ENCODE results near the gene XCR1.
"Not testable (repeated sequence)": the region's sequence is repeated elsewhere in the genome, so short reads cannot be mapped to it uniquely, and the experiment has no call there.

XCR1 gene

GRCh38 chr3:46060551-46060950 is 33.3 kb upstream of the XCR1 start:
- DNase-seq (ENCODE audit: extremely low spot score) = no peak
- ChIA-PET CTCF (no interaction called here), POLR2A (no interaction called here)
- no peak for TF ChIP-seq FOXM1 (IDR thresholded peaks at IDR 0.05; ENCODE audit: borderline replicate concordance)
- no peak for TF ChIP-seq ZNF384 (IDR thresholded peaks at IDR 0.05)
- no peak for TF ChIP-seq SUZ12 (IDR thresholded peaks at IDR 0.05)
- no peak for TF ChIP-seq SP1 (IDR thresholded peaks at IDR 0.05)
- TF ChIP-seq ARNT (IDR thresholded peaks at IDR 0.05) = no peak
- no peak for TF ChIP-seq FOXA1 (IDR thresholded peaks at IDR 0.05)
- no peak for TF ChIP-seq L3MBTL2 (conservative IDR thresholded peaks at IDR 0.05)
- TF ChIP-seq HDGF (IDR thresholded peaks at IDR 0.05; ENCODE audit: borderline replicate concordance) = no peak
- TF ChIP-seq, protein P1, sequence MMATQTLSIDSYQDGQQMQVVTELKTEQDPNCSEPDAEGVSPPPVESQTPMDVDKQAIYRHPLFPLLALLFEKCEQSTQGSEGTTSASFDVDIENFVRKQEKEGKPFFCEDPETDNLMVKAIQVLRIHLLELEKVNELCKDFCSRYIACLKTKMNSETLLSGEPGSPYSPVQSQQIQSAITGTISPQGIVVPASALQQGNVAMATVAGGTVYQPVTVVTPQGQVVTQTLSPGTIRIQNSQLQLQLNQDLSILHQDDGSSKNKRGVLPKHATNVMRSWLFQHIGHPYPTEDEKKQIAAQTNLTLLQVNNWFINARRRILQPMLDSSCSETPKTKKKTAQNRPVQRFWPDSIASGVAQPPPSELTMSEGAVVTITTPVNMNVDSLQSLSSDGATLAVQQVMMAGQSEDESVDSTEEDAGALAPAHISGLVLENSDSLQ (IDR thresholded peaks at IDR 0.05) = no peak
- no peak for TF ChIP-seq TARDBP (IDR thresholded peaks at IDR 0.05)
- no peak for TF ChIP-seq LEF1 (IDR thresholded peaks at IDR 0.05; ENCODE audit: borderline replicate concordance)
- TF ChIP-seq NFRKB (IDR thresholded peaks at IDR 0.05) = no peak
- TF ChIP-seq CTBP1 (IDR thresholded peaks at IDR 0.05; ENCODE audit: borderline replicate concordance) = no peak
- TF ChIP-seq BHLHE40 (IDR thresholded peaks at IDR 0.05; ENCODE audit: borderline replicate concordance) = no peak
- TF ChIP-seq FOXK2 (IDR thresholded peaks at IDR 0.05) = no peak
- TF ChIP-seq ELF4 (IDR thresholded peaks at IDR 0.05) = no peak

GRCh38 chr3:46059432-46059831 is 32.1 kb upstream of the XCR1 start:
- ChIA-PET CTCF (no interaction called here), POLR2A (no interaction called here)
- DNase-seq (ENCODE audit: extremely low spot score) = no peak
- TF ChIP-seq ARNT (IDR thresholded peaks at IDR 0.05) = no peak
- TF ChIP-seq ELF4 (IDR thresholded peaks at IDR 0.05) = no peak
- TF ChIP-seq SP1 (IDR thresholded peaks at IDR 0.05) = no peak
- TF ChIP-seq FOXM1 (IDR thresholded peaks at IDR 0.05; ENCODE audit: borderline replicate concordance) = no peak

DNA sequence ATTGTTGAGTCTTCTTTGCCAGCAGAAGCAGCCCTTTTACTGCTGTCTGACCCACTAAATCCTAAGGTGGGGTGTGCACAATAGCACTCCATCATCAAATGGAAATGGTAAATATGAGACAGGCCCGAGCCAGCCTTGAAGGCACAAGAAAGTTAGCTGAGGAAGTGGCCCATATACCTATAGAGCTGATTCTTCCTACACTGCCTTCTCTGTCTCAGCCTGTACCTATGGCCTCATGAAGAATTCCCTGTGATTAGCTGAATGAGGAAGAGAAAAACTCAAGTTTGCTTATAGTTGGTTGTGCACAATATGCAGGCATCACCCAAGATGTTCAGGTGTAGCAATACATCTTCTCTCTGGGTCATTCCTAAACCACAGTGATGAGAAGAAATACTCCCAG is 31.7 kb upstream of the XCR1 start:
- CTCF ChIA-PET = no interaction called here
- POLR2A ChIA-PET = no interaction called here
- DNase-seq (ENCODE audit: extremely low spot score) = no peak
- TF ChIP-seq, protein P1 (IDR thresholded peaks at IDR 0.05) = no peak
- TF ChIP-seq SUZ12 (IDR thresholded peaks at IDR 0.05) = no peak
- no peak for TF ChIP-seq FOXA1 (IDR thresholded peaks at IDR 0.05)
- TF ChIP-seq LEF1 (IDR thresholded peaks at IDR 0.05; ENCODE audit: borderline replicate concordance) = no peak
- no peak for TF ChIP-seq CTBP1 (IDR thresholded peaks at IDR 0.05; ENCODE audit: borderline replicate concordance)
- TF ChIP-seq ARNT (IDR thresholded peaks at IDR 0.05) = no peak
- TF ChIP-seq L3MBTL2 (conservative IDR thresholded peaks at IDR 0.05) = no peak
- no peak for TF ChIP-seq ZNF384 (IDR thresholded peaks at IDR 0.05)
- no peak for TF ChIP-seq HDGF (IDR thresholded peaks at IDR 0.05; ENCODE audit: borderline replicate concordance)
- no peak for TF ChIP-seq NFRKB (IDR thresholded peaks at IDR 0.05)
- TF ChIP-seq SP1 (IDR thresholded peaks at IDR 0.05) = no peak
- TF ChIP-seq FOXM1 (IDR thresholded peaks at IDR 0.05; ENCODE audit: borderline replicate concordance) = no peak
- no peak for TF ChIP-seq ELF4 (IDR thresholded peaks at IDR 0.05)
- no peak for TF ChIP-seq FOXK2 (IDR thresholded peaks at IDR 0.05)
- no peak for TF ChIP-seq TARDBP (IDR thresholded peaks at IDR 0.05)
- no peak for TF ChIP-seq BHLHE40 (IDR thresholded peaks at IDR 0.05; ENCODE audit: borderline replicate concordance)

- DNase-seq (ENCODE audit: extremely low spot score) = no peak
- ChIA-PET CTCF (no interaction called here), POLR2A (no interaction called here)
- TF ChIP-seq ZNF384 (IDR thresholded peaks at IDR 0.05) = no peak
- no peak for TF ChIP-seq ELF4 (IDR thresholded peaks at IDR 0.05)
- TF ChIP-seq LEF1 (IDR thresholded peaks at IDR 0.05; ENCODE audit: borderline replicate concordance) = no peak
- TF ChIP-seq SP1 (IDR thresholded peaks at IDR 0.05) = no peak
- TF ChIP-seq BHLHE40 (IDR thresholded peaks at IDR 0.05; ENCODE audit: borderline replicate concordance) = no peak
- no peak for TF ChIP-seq FOXM1 (IDR thresholded peaks at IDR 0.05; ENCODE audit: borderline replicate concordance)
- TF ChIP-seq FOXK2 (IDR thresholded peaks at IDR 0.05) = no peak
- TF ChIP-seq NFRKB (IDR thresholded peaks at IDR 0.05) = no peak
- no peak for TF ChIP-seq SUZ12 (IDR thresholded peaks at IDR 0.05)
Observed at GRCh38 chr3:46057716-46058115, 30.4 kb upstream of the XCR1 start.

DNA sequence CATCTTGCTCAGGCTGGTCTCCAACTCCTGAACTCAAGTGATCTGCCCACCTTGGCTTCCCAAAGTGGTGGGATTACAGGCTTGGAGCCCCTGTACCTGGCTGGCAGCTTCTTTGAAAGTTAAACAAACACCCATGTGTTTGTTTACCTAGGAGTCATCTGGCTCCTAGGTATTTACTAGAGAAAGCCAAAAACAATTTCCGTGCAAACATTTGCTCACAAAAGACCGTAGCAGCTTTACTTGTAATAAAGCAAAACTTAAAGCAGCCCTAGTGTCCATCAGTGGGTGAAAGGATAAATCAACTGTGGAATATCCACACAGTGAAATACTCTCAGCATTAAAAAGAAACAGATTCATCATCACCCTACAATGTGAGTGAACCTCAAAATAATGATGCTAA is 29.4 kb upstream of the XCR1 start:
- TF ChIP-seq CTBP1 (IDR thresholded peaks at IDR 0.05; ENCODE audit: borderline replicate concordance) (no peak), SP1 (IDR thresholded peaks at IDR 0.05) (no peak), ARNT (IDR thresholded peaks at IDR 0.05) (no peak), TARDBP (IDR thresholded peaks at IDR 0.05) (no peak), BHLHE40 (IDR thresholded peaks at IDR 0.05; ENCODE audit: borderline replicate concordance) (no peak)
- POLR2A ChIA-PET = no interaction called here
- no peak for DNase-seq (ENCODE audit: extremely low spot score)
- CTCF ChIA-PET = no interaction called here

DNA sequence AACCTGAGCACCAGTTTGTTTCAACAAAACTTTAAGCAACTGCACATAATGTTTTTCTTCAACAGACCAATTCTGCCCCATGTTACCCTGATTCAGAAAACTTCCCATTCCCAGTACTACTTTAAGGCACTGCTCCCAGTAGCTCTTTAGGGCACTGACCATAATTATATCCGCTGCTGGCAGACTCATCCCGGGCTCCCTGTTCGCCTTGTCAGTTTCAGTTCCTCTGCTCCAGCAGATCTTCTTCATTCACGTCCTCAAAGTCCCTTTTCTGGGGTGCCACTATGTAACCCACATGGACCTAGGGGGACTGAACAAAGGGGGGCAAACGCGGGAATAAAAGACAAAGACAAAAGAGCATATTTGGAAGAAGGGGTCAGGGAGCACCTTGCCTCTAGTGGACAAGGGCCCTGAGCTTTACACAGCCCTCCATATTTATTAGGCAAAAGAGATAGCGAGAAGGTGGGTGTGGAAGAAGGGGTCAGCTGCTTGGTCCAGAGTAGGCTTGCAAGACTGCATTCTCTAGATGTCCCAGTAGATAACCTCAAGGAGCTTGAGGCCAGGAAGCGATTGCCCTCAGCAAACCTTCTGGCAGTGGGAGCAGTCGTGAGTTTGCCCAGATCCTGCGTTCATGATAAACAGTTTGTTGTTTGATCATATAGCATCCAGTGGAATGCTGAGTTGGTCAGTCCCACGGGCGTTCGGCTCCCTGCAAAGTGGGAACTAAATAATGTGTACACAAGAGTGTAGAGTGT is 26.7 kb upstream of the XCR1 start:
- DNase-seq (ENCODE audit: extremely low spot score); POLR2A ChIA-PET: not testable (repeated sequence)
- CTCF ChIA-PET = interaction anchor here (0.6 kb wide), 2 partner anchors 23 kb away, joined by 3 read pairs; no protein-coding TSS in a partner anchor

DNA sequence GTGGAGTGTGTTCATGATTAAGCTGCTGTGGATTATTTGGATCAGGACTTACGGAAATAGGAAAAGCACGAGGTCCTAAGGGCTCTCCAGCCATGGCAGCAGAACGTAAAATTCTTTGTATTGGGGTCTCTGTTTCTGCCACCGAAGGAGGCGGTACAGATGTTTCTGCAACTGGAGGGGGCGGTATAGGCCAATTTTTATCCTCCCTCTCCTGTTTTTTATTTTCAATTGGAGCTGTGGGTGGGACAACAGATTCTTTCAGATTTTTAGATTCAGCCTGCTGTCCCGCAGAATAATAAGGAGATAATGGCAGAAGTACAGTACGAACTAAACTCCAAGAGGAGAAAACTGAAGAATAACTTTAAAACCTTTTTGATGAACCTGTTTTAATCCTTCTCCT is 26.0 kb upstream of the XCR1 start:
- DNase-seq (ENCODE audit: extremely low spot score); POLR2A ChIA-PET: not testable (repeated sequence)
- CTCF ChIA-PET = interaction anchor here (0.6 kb wide), 1 partner anchor 23 kb away, joined by 3 read pairs; no protein-coding TSS in a partner anchor
